GM12872 (cell line): ENCODE results near the gene BMP8A.

Source experiments
- TF ChIP-seq, protein P1 (sequence below): IDR thresholded peaks from 3 replicates; pipeline ENCODE4 v1.5.1; 2011; ENCODE audit warnings: low read depth, mild to moderate bottlenecking, low read length, moderate library complexity; ENCODE audit not compliant: insufficient read depth

BMP8A gene

GRCh38 chr1:39500862-39501389, 9.5 kb downstream of the BMP8A start:
- TF ChIP-seq, protein P1, sequence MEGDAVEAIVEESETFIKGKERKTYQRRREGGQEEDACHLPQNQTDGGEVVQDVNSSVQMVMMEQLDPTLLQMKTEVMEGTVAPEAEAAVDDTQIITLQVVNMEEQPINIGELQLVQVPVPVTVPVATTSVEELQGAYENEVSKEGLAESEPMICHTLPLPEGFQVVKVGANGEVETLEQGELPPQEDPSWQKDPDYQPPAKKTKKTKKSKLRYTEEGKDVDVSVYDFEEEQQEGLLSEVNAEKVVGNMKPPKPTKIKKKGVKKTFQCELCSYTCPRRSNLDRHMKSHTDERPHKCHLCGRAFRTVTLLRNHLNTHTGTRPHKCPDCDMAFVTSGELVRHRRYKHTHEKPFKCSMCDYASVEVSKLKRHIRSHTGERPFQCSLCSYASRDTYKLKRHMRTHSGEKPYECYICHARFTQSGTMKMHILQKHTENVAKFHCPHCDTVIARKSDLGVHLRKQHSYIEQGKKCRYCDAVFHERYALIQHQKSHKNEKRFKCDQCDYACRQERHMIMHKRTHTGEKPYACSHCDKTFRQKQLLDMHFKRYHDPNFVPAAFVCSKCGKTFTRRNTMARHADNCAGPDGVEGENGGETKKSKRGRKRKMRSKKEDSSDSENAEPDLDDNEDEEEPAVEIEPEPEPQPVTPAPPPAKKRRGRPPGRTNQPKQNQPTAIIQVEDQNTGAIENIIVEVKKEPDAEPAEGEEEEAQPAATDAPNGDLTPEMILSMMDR = no peak

DNA sequence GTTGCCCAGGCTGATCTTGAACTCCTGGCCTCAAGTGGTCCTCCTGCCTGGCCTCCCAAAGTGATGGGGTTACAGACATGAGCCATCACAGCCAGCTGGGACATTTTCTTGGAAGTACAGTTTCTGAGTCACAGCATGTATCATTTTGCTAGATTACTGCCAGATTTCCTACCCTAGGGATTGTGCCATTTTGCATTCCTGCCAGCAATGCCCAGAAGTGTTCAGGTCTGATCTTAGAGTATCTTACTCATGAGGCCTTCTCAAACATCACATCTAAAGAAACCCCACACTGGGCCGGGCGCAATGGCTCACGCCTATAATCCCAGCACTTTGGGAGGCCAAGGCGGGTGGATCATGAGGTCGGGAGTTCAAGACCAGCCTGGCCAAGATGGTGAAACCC, 10.2 kb downstream of the BMP8A start:
- TF ChIP-seq, protein P1 = no peak

DNA sequence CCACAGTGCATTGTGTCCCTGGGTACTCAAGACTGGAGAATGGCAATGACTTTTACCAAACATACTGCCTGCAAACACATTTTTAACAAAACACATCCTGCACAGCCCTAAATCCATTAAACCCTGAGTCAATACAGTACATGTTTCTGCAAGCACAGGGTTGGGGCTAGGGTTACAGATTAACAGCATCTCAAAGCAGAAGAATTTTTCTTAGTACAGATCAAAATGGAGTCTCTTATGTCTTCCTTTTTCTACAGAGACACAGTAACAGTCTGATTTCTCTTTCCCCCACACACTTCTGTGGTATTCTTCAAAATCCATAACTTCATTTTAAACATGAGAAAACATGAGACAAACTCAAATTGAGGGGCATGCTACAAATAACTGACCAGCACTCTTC, 13.9 kb downstream of the BMP8A start:
- TF ChIP-seq, protein P1 = no peak

DNA sequence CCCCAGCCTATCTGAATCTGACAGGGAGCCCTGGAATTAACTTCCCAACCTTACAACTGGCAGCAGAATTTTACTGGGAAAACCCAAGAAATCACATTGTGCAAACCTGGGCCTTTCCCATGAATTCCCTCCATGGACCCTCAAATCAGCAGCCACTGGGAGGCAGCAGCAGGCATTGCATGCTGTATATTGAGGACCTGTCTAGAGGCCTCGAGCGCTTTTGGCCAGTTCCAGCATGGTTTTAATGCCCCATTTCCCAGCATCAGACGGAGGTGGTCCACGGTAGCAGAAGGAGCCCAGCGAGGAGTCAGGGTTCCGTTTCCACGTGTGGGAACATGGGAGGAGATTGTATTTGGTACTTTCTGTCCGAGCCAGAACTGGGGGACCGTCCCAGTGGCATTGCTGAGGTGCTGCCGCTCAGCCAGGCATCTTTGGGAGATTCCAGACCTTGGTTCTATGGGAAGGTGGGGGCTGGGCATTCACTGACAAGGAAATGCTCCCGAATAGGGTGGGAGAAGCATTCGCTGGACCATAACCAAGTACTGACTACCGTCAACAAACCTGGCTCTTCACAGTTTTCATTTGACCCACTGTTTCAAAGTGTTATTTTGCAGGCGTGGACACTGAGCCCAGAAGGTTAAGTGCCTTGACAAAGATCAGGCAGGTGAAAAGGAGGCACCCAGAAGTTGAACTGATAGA, 15.9 kb downstream of the BMP8A start:
- TF ChIP-seq, protein P1 = 0 out of 3 replicates have a peak, but pooled peaks have one; percentile 14

GRCh38 chr1:39508266-39508665, 16.8 kb downstream of the BMP8A start:
- TF ChIP-seq, protein P1 = no peak

GRCh38 chr1:39508857-39509305, 17.4 kb downstream of the BMP8A start:
- TF ChIP-seq, protein P1 = no peak

GRCh38 chr1:39509360-39510009, 18.0 kb downstream of the BMP8A start:
- TF ChIP-seq, protein P1 = no peak
